Loucy (cell line): ENCODE data around the gene SPATA9.

Experiments
- EZH2phosphoT487 ChIP-seq: fragments of 200-600 bp; IDR thresholded peaks from 2 replicates; pipeline ENCODE4 v1.6.1; 2018; ENCODE audit warnings: antibody characterized with exemption, mild to moderate bottlenecking, moderate library complexity, borderline replicate concordance
- TF ChIP-seq, protein P1 (sequence below): fragments of 200-600 bp; sonication (generic); conservative IDR thresholded peaks from 2 replicates; pipeline ENCODE4 v1.5.1; 2014; ENCODE audit warnings: mild to moderate bottlenecking, antibody characterized with exemption, low read length

DNA sequence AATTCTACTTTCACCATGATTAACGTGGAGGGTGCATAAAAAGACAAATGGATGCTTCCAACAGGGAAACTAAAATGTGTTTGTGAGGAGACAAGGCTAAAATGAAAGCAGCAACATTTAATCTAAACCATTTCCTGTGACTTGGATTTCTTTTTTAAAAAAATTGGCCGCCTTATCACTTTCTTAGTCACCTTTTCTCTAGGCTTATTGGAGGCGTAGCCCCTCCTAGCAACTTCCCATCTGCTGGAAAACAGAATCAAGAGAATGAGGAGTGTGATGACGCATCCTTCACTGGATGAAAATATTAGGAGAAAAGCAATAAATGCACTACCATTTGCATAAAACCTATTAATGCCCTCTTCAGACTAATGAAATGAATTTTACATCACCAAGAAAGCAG, 63.7 kb downstream of the SPATA9 start:
- TF ChIP-seq, protein P1, sequence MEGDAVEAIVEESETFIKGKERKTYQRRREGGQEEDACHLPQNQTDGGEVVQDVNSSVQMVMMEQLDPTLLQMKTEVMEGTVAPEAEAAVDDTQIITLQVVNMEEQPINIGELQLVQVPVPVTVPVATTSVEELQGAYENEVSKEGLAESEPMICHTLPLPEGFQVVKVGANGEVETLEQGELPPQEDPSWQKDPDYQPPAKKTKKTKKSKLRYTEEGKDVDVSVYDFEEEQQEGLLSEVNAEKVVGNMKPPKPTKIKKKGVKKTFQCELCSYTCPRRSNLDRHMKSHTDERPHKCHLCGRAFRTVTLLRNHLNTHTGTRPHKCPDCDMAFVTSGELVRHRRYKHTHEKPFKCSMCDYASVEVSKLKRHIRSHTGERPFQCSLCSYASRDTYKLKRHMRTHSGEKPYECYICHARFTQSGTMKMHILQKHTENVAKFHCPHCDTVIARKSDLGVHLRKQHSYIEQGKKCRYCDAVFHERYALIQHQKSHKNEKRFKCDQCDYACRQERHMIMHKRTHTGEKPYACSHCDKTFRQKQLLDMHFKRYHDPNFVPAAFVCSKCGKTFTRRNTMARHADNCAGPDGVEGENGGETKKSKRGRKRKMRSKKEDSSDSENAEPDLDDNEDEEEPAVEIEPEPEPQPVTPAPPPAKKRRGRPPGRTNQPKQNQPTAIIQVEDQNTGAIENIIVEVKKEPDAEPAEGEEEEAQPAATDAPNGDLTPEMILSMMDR: no peak
- TF ChIP-seq EZH2phosphoT487: no peak
